Keratinocyte (primary cell): ENCODE data around the gene B3GNT8. TPM values are rescaled to one million over a fixed set of nuclear protein-coding genes. Genes with fewer than 3 reads are reported as not detected.
A peak's percentile ranks its signal among the peaks of the same experiment; 100 is the strongest.

Experiments
- DNase-seq: peaks from one replicate; pipeline ENCODE4 v3.0.0-alpha.2; 2011; ENCODE audit warnings: low read depth, missing footprints, low spot score
- FAIRE-seq: peaks from 2 replicates; lab custom pipeline; 2011; peaks lifted over from hg19 to GRCh38; lab: Jason Lieb, UNC
- H2AFZ ChIP-seq: 2 replicates; pipeline ENCODE4 v1.6.0; 2012; ENCODE audit warnings: low read length, control low read depth, inconsistent platforms; ENCODE audit not compliant: control insufficient read depth
- H3K27ac ChIP-seq: 2 replicates; pipeline ENCODE4 v1.5.1; 2011; ENCODE audit warnings: low read length; ENCODE audit not compliant: control insufficient read depth, insufficient read depth
- H3K27me3 ChIP-seq: 3 replicates; pipeline ENCODE4 v1.6.0; 2011; ENCODE audit warnings: low read length; ENCODE audit not compliant: control insufficient read depth, insufficient read depth; ENCODE audit errors: extremely low read depth
- H3K36me3 ChIP-seq, 2 experiments: 2 replicates in 1 of 2; 3 replicates in 1 of 2; pipeline ENCODE4 v1.5.1; 2011; ENCODE audit warnings: low read length in 2 of 2, mild to moderate bottlenecking in 1 of 2; ENCODE audit not compliant: control insufficient read depth in 2 of 2, insufficient read depth in 2 of 2; ENCODE audit errors: extremely low read depth in 1 of 2
- H3K4me1 ChIP-seq: 3 replicates; pipeline ENCODE4 v1.5.1; 2011; ENCODE audit warnings: low read length; ENCODE audit not compliant: control insufficient read depth, insufficient read depth; ENCODE audit errors: extremely low read depth
- H3K4me2 ChIP-seq: 3 replicates; pipeline ENCODE4 v1.6.0; 2011; ENCODE audit warnings: low read depth, low read length; ENCODE audit not compliant: control insufficient read depth, insufficient read depth; ENCODE audit errors: extremely low read depth
- H3K4me3 ChIP-seq, 3 experiments: fragments of 200-600 bp in 1 of 3; sonication (generic) in 1 of 3; 2 replicates in 2 of 3; 3 replicates in 1 of 3; pipeline ENCODE4 v1.5.1; 2011 to 2016; ENCODE audit warnings: low read length in 3 of 3, mild to moderate bottlenecking in 3 of 3, control low read depth in 2 of 3, inconsistent platforms in 1 of 3, low read depth in 1 of 3, mixed read lengths in 1 of 3, mixed run types in 1 of 3, moderate library complexity in 1 of 3; ENCODE audit not compliant: control insufficient read depth in 2 of 3, insufficient read depth in 2 of 3; ENCODE audit errors: extremely low read depth in 1 of 3
- H3K79me2 ChIP-seq: 2 replicates; pipeline ENCODE4 v1.6.0; 2012; ENCODE audit warnings: low read length; ENCODE audit not compliant: control insufficient read depth, insufficient read depth
- H3K9ac ChIP-seq: 3 replicates; pipeline ENCODE4 v1.6.0; 2011; ENCODE audit warnings: low read length; ENCODE audit not compliant: control insufficient read depth, insufficient read depth; ENCODE audit errors: extremely low read depth
- H3K9me1 ChIP-seq: 3 replicates; pipeline ENCODE4 v1.6.0; 2011; ENCODE audit warnings: low read length; ENCODE audit not compliant: control insufficient read depth, insufficient read depth; ENCODE audit errors: extremely low read depth
- H3K9me3 ChIP-seq: 2 replicates; pipeline ENCODE4 v1.5.1; 2012; ENCODE audit warnings: low read depth, low read length; ENCODE audit not compliant: control insufficient read depth
- H4K20me1 ChIP-seq: 3 replicates; pipeline ENCODE4 v1.6.0; 2011; ENCODE audit warnings: low read length; ENCODE audit not compliant: control insufficient read depth, insufficient read depth; ENCODE audit errors: extremely low read depth
- EZH2 ChIP-seq: IDR thresholded peaks from one replicate; pipeline ENCODE4 v1.6.1; 2012; ENCODE audit warnings: inconsistent platforms, mild to moderate bottlenecking, low read length, moderate library complexity
- dilution Hi-C: fragments of 300-500 bp; cut with MboI; formaldehyde crosslinking; loops from one replicate; pipeline ENCODE4 v1.7.0; 2020; ENCODE audit warnings: low sequenced_read_pairs; ENCODE audit not compliant: extremely low pct_ligation_motif_present
- polyA plus RNA-seq, 5 experiments: library from polyadenylated mRNA; depleted of rRNA in 3 of 5; stranded (reverse) in 3 of 5; stranded (forward) in 1 of 5; unstranded in 1 of 5; fragments of >200 nt; gene quantifications; 1 replicate in 1 of 5; 2 replicates in 3 of 5; 3 replicates in 1 of 5; pipeline versions ENCODE4 v1.2.1 to v1.2.3, GENCODE V29; 2011 to 2012; ENCODE audit warnings: missing spikeins in 2 of 5, low read depth in 1 of 5, low replicate concordance in 1 of 5
- TF ChIP-seq, protein P1 (sequence below), 3 experiments: IDR thresholded peaks in 1 of 3; conservative IDR thresholded peaks in 1 of 3; optimal IDR thresholded peaks in 1 of 3; 2 replicates in 2 of 3; 3 replicates in 1 of 3; pipeline versions ENCODE3 to v1.5.1; 2011; ENCODE audit warnings: low read length in 3 of 3, mild to moderate bottlenecking in 3 of 3, moderate library complexity in 2 of 3, control low read depth in 1 of 3, inconsistent platforms in 1 of 3; ENCODE audit not compliant: insufficient read depth in 2 of 3; ENCODE audit errors: extremely low read depth in 1 of 3

Gene B3GNT8
- polyA plus RNA-seq, 1 donor (not counting 4 experiments of a cell fraction or from before 2014, with no cell fraction given) = 0.97 TPM

DNA sequence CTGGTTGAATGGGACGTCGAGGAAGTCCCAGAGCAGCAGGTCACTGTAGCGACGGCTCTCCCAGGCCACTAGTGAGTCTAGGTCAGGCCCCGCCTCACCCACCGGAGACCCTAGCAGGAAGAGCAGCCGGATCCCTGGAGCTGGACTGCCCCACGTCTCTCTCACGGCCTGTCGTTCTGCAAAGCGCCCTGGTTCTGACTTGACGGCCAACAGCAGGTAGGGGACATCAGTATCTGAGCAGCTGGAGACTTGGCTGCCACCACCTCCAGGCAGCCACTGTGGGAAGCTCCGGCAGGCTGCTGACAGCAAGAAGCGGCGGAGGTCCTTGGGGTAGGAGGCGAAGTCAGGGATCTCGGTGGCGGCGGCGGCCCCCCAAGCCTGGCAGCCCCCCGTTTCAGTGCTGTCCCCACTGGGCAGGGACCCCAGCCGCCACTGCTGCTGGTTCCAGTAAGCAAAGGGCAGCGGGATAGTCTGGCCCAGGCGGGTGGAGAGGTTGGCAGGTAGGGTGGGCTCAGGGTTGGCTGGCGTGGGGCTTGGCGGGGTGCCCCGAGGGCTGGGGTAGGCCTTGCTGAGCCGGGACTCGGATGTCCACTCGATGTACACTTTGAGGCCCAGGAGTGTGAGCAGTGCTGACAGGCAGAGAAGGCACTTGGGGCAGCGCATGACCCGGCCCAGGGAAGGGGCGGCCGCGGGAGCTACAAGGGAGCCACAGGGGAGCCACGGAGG is 895 bp downstream of the B3GNT8 start:
- DNase-seq (no peak), FAIRE-seq (no peak)
- no peak for TF ChIP-seq EZH2
- TF ChIP-seq, protein P1, sequence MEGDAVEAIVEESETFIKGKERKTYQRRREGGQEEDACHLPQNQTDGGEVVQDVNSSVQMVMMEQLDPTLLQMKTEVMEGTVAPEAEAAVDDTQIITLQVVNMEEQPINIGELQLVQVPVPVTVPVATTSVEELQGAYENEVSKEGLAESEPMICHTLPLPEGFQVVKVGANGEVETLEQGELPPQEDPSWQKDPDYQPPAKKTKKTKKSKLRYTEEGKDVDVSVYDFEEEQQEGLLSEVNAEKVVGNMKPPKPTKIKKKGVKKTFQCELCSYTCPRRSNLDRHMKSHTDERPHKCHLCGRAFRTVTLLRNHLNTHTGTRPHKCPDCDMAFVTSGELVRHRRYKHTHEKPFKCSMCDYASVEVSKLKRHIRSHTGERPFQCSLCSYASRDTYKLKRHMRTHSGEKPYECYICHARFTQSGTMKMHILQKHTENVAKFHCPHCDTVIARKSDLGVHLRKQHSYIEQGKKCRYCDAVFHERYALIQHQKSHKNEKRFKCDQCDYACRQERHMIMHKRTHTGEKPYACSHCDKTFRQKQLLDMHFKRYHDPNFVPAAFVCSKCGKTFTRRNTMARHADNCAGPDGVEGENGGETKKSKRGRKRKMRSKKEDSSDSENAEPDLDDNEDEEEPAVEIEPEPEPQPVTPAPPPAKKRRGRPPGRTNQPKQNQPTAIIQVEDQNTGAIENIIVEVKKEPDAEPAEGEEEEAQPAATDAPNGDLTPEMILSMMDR (optimal IDR thresholded peaks at IDR 0.05 in 1 of 3, IDR thresholded peaks at IDR 0.05 in 1 of 3, conservative IDR thresholded peaks at IDR 0.05 in 1 of 3; ENCODE audit: extremely low read depth in 1 of 3, insufficient read depth in 2 of 3, low read length in 3 of 3) = no peak
- Histone ChIP-seq H3K4me1 (peaks cover 17% of the 10 kb centered on the region), H4K20me1 (no peaks in the 10 kb centered on the region), H3K27me3 (no peaks in the 10 kb centered on the region), H3K9ac (peak overlapping the region; percentile 83), H3K9me3 (no peaks in the 10 kb centered on the region), H3K79me2 (peaks cover 1% of the 10 kb centered on the region), H2AFZ (no peak overlapping the region), H3K4me2 (peak overlapping the region; percentile 92), H3K9me1 (no peaks in the 10 kb centered on the region), H3K4me3 (peak overlapping the region; percentile 55 to 81 (median 59)), H3K27ac (peak overlapping the region; percentile 69), H3K36me3 (peaks cover 11 to 12% of the 10 kb centered on the region in 2 experiments)
- dilution Hi-C loops = no loop called here

DNA sequence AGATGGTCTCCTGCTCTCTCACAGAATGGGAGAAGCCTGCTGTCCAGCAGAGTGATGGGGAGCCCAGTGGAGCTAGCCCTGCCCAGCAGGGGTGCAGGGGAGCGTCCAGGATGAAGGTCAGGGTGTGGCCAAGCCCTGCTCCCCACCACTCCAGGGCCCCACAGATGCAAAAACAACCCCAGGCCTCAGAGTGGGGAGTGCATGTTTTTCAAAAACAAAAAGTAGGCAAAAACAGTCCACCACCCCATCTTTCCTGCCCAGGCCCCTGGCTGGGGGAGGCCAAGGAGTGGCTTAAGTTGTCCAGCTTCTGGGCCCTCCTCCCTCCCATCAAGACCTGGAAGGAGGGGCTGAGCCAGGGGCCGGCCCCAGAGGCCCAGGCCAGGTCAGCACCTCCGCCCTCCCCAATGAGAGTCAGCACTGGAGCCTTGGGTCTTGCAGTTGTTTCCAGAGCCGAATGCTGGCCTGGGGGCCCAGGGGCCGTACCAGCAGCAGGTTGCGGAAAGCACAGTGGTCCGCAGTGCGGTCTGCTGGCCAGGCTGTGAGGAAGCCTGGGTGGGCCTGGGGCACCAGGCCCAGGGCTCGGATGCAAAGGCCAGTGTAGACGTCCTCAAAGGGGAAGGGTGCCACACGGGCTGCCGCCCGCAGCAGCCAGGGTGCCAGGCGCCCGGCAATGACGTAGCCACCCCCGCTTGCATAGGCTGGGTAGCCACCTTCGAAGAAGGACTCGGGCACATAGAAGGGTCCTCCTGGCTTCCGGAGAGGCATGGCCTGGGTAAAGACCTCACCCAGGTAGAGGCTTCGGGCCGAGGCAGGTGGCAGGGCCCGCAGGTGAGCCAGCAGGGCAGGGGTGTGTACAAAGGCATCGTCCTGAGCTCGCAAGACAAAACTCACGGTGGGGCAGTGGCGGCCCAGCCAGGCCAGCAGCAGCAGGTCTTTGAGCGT is 1.7 kb downstream of the B3GNT8 start:
- H3K9me3 ChIP-seq = no peaks in the 10 kb centered on the region
- FAIRE-seq = no peak
- dilution Hi-C loops = no loop called here
- H2AFZ ChIP-seq = no peak overlapping the region
- no peak for DNase-seq
- H3K36me3 ChIP-seq = peaks cover 11 to 13% of the 10 kb centered on the region in 2 experiments
- H3K9me1 ChIP-seq = no peaks in the 10 kb centered on the region
- no peak overlapping the region for H3K4me2 ChIP-seq
- H3K27ac ChIP-seq = no peak overlapping the region
- H3K27me3 ChIP-seq = no peaks in the 10 kb centered on the region
- no peak for TF ChIP-seq EZH2
- TF ChIP-seq, protein P1 (optimal IDR thresholded peaks at IDR 0.05 in 1 of 3, IDR thresholded peaks at IDR 0.05 in 1 of 3, conservative IDR thresholded peaks at IDR 0.05 in 1 of 3; ENCODE audit: extremely low read depth in 1 of 3, insufficient read depth in 2 of 3, low read length in 3 of 3) = no peak
- H3K9ac ChIP-seq = no peak overlapping the region
- H3K4me3 ChIP-seq = no peak overlapping the region
- H3K4me1 ChIP-seq = peaks cover 17% of the 10 kb centered on the region
- H3K79me2 ChIP-seq = peaks cover 1% of the 10 kb centered on the region
- H4K20me1 ChIP-seq = no peaks in the 10 kb centered on the region
